Measurements from ENCODE around the gene TGM2. TPM values are rescaled to one million over a fixed set of nuclear protein-coding genes. Genes with fewer than 3 reads are reported as not detected.

The TGM2 gene
- total RNA-seq, 4 donors from 2014 or later = 3.7 to 6.2 (median 4.6) TPM

DNA sequence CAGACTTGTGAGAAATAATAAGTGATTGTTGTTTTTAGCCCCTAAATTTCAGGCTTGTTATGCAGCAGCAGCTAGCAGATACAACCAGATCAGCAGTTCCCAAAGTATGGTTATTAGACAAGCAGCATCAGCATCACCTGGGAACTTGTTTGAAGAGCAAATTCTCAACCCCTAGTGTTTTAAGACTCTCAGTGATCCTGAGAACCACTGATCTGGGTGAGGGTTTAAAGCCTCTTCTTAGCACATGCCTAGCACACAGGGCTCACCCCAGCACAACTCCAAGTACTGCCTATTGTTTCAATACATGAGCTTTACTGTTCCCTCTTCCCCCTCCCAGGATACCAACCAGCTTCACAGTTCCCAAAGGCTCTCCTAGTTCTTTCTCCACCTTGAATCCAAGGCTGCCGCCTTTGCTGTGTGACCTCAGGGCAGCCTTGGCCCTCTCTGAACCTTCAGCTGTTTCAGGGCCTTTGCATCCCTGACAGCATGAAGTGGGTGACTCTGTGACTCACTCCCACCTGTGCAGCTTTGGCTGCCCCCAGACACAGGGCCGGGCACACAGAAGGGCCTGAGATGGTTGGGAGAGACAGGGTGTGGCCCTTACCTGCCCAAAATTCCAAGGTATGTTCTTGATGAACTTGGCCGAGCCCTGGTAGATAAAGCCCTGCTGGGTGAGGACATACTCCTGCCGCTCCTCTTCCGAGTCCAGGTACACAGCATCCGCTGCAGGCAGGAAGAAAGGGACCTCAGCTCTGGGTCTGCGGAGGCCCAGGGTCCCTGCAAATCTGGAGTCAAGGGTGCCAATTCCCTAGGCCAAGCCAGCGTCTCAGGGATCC is 14.5 kb downstream of the TGM2 start:
- TF ChIP-seq CTCF (IDR thresholded peaks at IDR 0.05) = no peak
- TF ChIP-seq POLR2A (IDR thresholded peaks at IDR 0.05) = no peak
- 93 to 96% methylated on average over 8 of the region's 8 CpGs for WGBS, 2 donors
- intact Hi-C loops (cut with DNase I; ENCODE audit: low total_unique reads) = no loop called here
- H3K4me3 ChIP-seq (ENCODE audit: low read depth, poor library complexity, severe bottlenecking) = no peak overlapping the region
- no peak for DNase-seq (ENCODE audit: low spot score in 2 of 2)

DNA sequence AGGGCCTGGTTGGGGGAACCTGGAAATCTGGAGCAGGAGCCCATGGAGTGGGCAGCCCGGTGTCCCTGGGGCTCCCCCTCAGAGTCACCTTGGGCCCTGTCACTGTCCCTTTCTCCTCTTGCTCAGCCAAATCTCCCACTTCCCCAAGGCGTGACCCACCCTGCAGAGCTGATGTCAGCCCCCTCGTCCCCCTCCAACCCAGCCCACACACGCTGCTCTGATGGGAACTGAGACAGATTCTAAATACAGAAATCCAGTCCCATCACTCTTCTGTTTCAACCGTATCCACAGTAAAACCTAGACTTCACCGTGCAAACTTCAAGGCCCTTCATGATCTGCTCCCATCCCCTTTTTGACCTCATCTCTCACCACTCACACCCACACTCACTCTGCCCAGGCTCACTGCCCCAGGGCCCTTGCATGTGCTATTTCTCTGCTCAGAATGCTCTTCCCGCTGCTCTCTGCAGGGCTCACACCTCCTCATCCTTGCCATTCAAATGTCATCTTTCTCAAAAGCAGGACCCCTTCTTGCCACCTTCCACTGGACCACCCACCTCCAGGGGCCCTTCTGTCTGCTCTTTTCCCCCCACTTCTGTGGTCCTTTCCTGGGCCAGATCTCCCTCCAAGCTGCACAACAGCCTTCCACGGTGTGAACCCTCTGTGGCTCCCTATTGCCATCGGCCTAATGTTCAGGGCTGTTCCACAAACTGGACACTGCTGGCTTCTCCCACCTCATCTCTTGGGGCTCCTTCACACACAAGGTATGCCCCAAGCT is 16.6 kb downstream of the TGM2 start:
- intact Hi-C loops (cut with DNase I; ENCODE audit: low total_unique reads) = no loop called here
- TF ChIP-seq POLR2A (IDR thresholded peaks at IDR 0.05) (no peak), CTCF (IDR thresholded peaks at IDR 0.05) (no peak)
- no peak overlapping the region for H3K4me3 ChIP-seq (ENCODE audit: low read depth, poor library complexity, severe bottlenecking)
- no peak for DNase-seq (ENCODE audit: low spot score in 2 of 2)
- 84 to 93% methylated on average over 9 of the region's 9 CpGs for WGBS, 2 donors

- no peak overlapping the region for H3K4me3 ChIP-seq (ENCODE audit: low read depth, poor library complexity, severe bottlenecking)
- DNase-seq (ENCODE audit: low spot score in 2 of 2) = no peak
- intact Hi-C loops (cut with DNase I; ENCODE audit: low total_unique reads) = no loop called here
- no peak for TF ChIP-seq CTCF (IDR thresholded peaks at IDR 0.05)
- TF ChIP-seq POLR2A (IDR thresholded peaks at IDR 0.05) = no peak
- 94% methylated on average over 14 of the region's 14 CpGs for WGBS, 2 donors
Observed at GRCh38 chr20:38147751-38148150, 17.3 kb downstream of the TGM2 start.

DNA sequence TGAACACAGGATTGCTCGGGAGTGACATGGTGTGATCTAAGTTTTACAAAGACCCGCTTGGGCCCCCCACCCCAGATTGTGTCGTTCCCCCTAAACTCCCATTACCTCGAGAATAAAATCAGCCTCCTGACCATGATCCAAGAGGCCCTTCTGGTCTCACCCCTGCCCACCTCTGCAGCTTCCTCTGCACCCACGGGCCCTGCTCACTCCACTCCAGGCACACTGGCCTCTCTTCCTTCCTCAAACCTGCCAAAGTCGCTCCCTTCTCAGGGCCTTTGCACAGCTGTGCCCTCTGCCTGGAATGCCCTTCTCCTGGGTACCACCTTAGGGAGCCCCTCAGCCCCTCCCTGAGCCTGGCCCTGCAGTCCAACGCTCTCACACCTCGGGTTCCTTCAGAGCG is 17.9 kb downstream of the TGM2 start:
- WGBS, 2 donors = 79 to 83% methylated on average over 9 of the region's 9 CpGs
- no peak for TF ChIP-seq POLR2A (IDR thresholded peaks at IDR 0.05)
- TF ChIP-seq CTCF (IDR thresholded peaks at IDR 0.05) = no peak
- intact Hi-C loops (cut with DNase I; ENCODE audit: low total_unique reads) = no loop called here

DNA sequence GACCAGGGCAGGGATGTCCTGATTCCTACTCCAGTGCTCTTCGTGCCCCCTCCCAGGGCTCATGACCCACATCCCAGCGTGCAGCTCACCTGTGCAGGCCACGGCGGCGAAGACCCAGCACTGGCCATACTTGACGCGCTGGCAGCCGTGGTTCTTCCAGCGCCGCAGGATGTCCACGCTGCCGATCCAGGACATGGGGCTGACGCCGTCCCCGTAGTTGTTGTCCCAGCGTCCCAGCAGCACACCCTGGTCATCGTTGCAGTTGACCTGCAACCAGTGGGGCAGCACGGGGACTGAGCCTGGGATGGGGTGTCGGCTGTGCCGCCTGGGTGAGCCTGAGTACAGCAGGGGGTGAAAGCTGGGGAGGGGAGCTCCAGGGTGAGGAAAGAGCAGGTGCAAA is 18.4 kb downstream of the TGM2 start:
- intact Hi-C loops (cut with DNase I; ENCODE audit: low total_unique reads) = no loop called here
- WGBS, 2 donors = 92 to 93% methylated on average over 17 to 18 of the region's 20 CpGs
- no peak overlapping the region for H3K4me3 ChIP-seq (ENCODE audit: low read depth, poor library complexity, severe bottlenecking)
- TF ChIP-seq CTCF (IDR thresholded peaks at IDR 0.05) (no peak), POLR2A (IDR thresholded peaks at IDR 0.05) (no peak)
- no peak for DNase-seq (ENCODE audit: low spot score in 2 of 2)

More for the DNA sequence above, 17.9 kb downstream of the TGM2 start:
- DNase-seq (ENCODE audit: low spot score in 2 of 2) = no peak
- no peak overlapping the region for H3K4me3 ChIP-seq (ENCODE audit: low read depth, poor library complexity, severe bottlenecking)
